H1 (cell line): ENCODE results near the gene FAM216A. TPM values are rescaled to one million over a fixed set of nuclear protein-coding genes. Genes with fewer than 3 reads are reported as not detected.

Experiments used
- CTCF ChIA-PET: fragments of 300-600 bp; sonication (Branson Sonifier 250); formaldehyde crosslinking; loops from one replicate; lab custom pipeline; 2021; ENCODE audit not compliant: partially characterized antibody; lab: Charles Lee
- POLR2A ChIA-PET: fragments of 300-600 bp; sonication (Branson Sonifier 250); formaldehyde crosslinking; loops from one replicate; lab custom pipeline; 2021; ENCODE audit warnings: inconsistent platforms; ENCODE audit not compliant: partially characterized antibody; lab: Charles Lee
- DNase-seq, 2 experiments: peaks; one replicate each; pipeline versions ENCODE4 v3.0.0 to v3.0.0-alpha.2; 2010 to 2022; ENCODE audit warnings: low spot score in 2 of 2, low read depth in 1 of 2, mixed read lengths in 1 of 2
- FAIRE-seq: peaks from 2 replicates; lab custom pipeline; 2011; peaks lifted over from hg19 to GRCh38; lab: Jason Lieb, UNC
- H2AFZ ChIP-seq: 2 replicates; pipeline ENCODE4 v1.8.1; 2012; ENCODE audit warnings: low read length, inconsistent platforms
- H2AK5ac ChIP-seq: 2 replicates; pipeline ENCODE4 v1.6.1; 2013; ENCODE audit warnings: low read depth, low read length
- H2BK120ac ChIP-seq: replicated peaks from 2 replicates; pipeline ENCODE3; 2013; ENCODE audit warnings: low read depth, low read length, inconsistent platforms
- H2BK12ac ChIP-seq: 2 replicates; pipeline ENCODE4 v1.6.1; 2013; ENCODE audit warnings: low read depth, low read length
- H2BK15ac ChIP-seq: 2 replicates; pipeline ENCODE4 v1.6.1; 2013; ENCODE audit warnings: low read length
- H2BK20ac ChIP-seq: 2 replicates; pipeline ENCODE4 v1.6.1; 2013; ENCODE audit warnings: low read length
- H2BK5ac ChIP-seq: 2 replicates; pipeline ENCODE4 v1.6.1; 2013; ENCODE audit warnings: low read depth, low read length
- H3K14ac ChIP-seq: 2 replicates; pipeline ENCODE4 v1.6.1; 2013; ENCODE audit warnings: inconsistent platforms; ENCODE audit not compliant: insufficient read length
- H3K18ac ChIP-seq: 2 replicates; pipeline ENCODE4 v1.6.1; 2013; ENCODE audit warnings: low read length; ENCODE audit errors: extremely low read depth
- H3K23ac ChIP-seq: 2 replicates; pipeline ENCODE4 v1.6.1; 2013; ENCODE audit warnings: inconsistent platforms; ENCODE audit not compliant: insufficient read length
- H3K23me2 ChIP-seq: 2 replicates; pipeline ENCODE4 v1.6.1; 2013; ENCODE audit warnings: low read depth, low read length
- H3K27ac ChIP-seq: 2 replicates; pipeline ENCODE4 v1.6.1; 2011; ENCODE audit warnings: low read depth, low read length, inconsistent platforms
- H3K27me3 ChIP-seq, 4 experiments: replicated peaks in 1 of 4; 1 replicate in 1 of 4; 2 replicates in 3 of 4; pipeline versions ENCODE4 v1.6.1 to v1.8.1; 2011 to 2013; ENCODE audit warnings: low read length in 3 of 4, mild to moderate bottlenecking in 3 of 4, inconsistent platforms in 2 of 4, mixed read lengths in 2 of 4, moderate library complexity in 1 of 4; ENCODE audit not compliant: control insufficient read depth in 3 of 4, insufficient read depth in 3 of 4; ENCODE audit errors: extremely low read depth in 1 of 4
- H3K36me3 ChIP-seq, 4 experiments: 2 replicates each; pipeline versions ENCODE4 v1.6.1 to v1.8.1; 2011 to 2013; ENCODE audit warnings: mild to moderate bottlenecking in 4 of 4, low read length in 3 of 4, moderate library complexity in 2 of 4, control low read depth in 1 of 4, inconsistent platforms in 1 of 4; ENCODE audit not compliant: insufficient read depth in 4 of 4, control insufficient read depth in 2 of 4
- H3K4ac ChIP-seq: replicated peaks from 2 replicates; pipeline ENCODE3; 2013; ENCODE audit warnings: low read length, low read depth, mixed read lengths, inconsistent platforms; ENCODE audit not compliant: insufficient read length
- H3K4me1 ChIP-seq, 4 experiments: replicated peaks in 1 of 4; 1 replicate in 1 of 4; 2 replicates in 3 of 4; pipeline versions ENCODE4 v1.6.1 to v1.8.1; 2011 to 2013; ENCODE audit warnings: low read length in 3 of 4, inconsistent platforms in 2 of 4, mixed read lengths in 1 of 4; ENCODE audit not compliant: insufficient read depth in 4 of 4, control insufficient read depth in 3 of 4
- H3K4me2 ChIP-seq, 2 experiments: 2 replicates each; pipeline versions ENCODE4 v1.6.1 to v1.8.1; 2011 to 2013; ENCODE audit warnings: low read depth in 2 of 2, low read length in 2 of 2, control low read depth in 1 of 2, inconsistent platforms in 1 of 2, mild to moderate bottlenecking in 1 of 2; ENCODE audit not compliant: insufficient read depth in 1 of 2
- H3K4me3 ChIP-seq, 4 experiments: fragments of 200-600, 300-600 bp in 1 of 4; sonication (generic), shearing (Covaris generic), sonication (Bioruptor Twin) in 1 of 4; 2 replicates each; pipeline versions ENCODE4 v1.5.1 to v1.8.1; 2011 to 2016; ENCODE audit warnings: low read length in 4 of 4, low read depth in 3 of 4, control low read depth in 2 of 4, inconsistent platforms in 2 of 4, mild to moderate bottlenecking in 2 of 4, mixed read lengths in 1 of 4, moderate library complexity in 1 of 4; ENCODE audit not compliant: insufficient read depth in 2 of 4; ENCODE audit errors: extremely low read depth in 1 of 4
- H3K56ac ChIP-seq: replicated peaks from 2 replicates; pipeline ENCODE3; 2013; ENCODE audit warnings: low read depth, mild to moderate bottlenecking, mixed read lengths, low read length, inconsistent platforms; ENCODE audit not compliant: insufficient read length
- H3K79me1 ChIP-seq: 2 replicates; pipeline ENCODE4 v1.6.1; 2013; ENCODE audit warnings: low read depth, low read length, control low read depth
- H3K79me2 ChIP-seq, 2 experiments: 2 replicates each; pipeline versions ENCODE4 v1.6.1 to v1.8.1; 2012 to 2013; ENCODE audit warnings: low read length in 2 of 2, mild to moderate bottlenecking in 2 of 2, inconsistent platforms in 1 of 2; ENCODE audit not compliant: insufficient read depth in 2 of 2, control insufficient read depth in 1 of 2
- H3K9ac ChIP-seq, 4 experiments: replicated peaks in 1 of 4; 1 replicate in 1 of 4; 2 replicates in 3 of 4; pipeline versions ENCODE4 v1.6.1 to v1.8.1; 2011 to 2013; ENCODE audit warnings: low read depth in 3 of 4, low read length in 3 of 4, control low read depth in 2 of 4, mild to moderate bottlenecking in 2 of 4, moderate library complexity in 2 of 4, inconsistent platforms in 1 of 4; ENCODE audit errors: extremely low read depth in 1 of 4
- H3K9me3 ChIP-seq, 2 experiments: 2 replicates each; pipeline versions ENCODE4 v1.6.1 to v1.8.1; 2012 to 2013; ENCODE audit warnings: mild to moderate bottlenecking in 2 of 2, moderate library complexity in 2 of 2, control low read depth in 1 of 2, inconsistent platforms in 1 of 2, low read depth in 1 of 2, low read length in 1 of 2, mixed read lengths in 1 of 2; ENCODE audit not compliant: insufficient read depth in 2 of 2
- H4K20me1 ChIP-seq, 2 experiments: replicated peaks in 1 of 2; 2 replicates each; pipeline versions ENCODE3 to v1.8.1; 2011 to 2013; ENCODE audit warnings: inconsistent platforms in 2 of 2, low read length in 2 of 2, mild to moderate bottlenecking in 1 of 2; ENCODE audit not compliant: insufficient read depth in 2 of 2, control insufficient read depth in 1 of 2
- H4K5ac ChIP-seq: 2 replicates; pipeline ENCODE4 v1.6.1; 2013; ENCODE audit warnings: low read length, low read depth, mixed read lengths, inconsistent platforms; ENCODE audit not compliant: insufficient read length
- H4K8ac ChIP-seq: 2 replicates; pipeline ENCODE4 v1.8.0; 2013; ENCODE audit warnings: mild to moderate bottlenecking, moderate library complexity, low read length, inconsistent platforms; ENCODE audit not compliant: insufficient read depth; ENCODE audit errors: extremely low read depth
- H4K91ac ChIP-seq: replicated peaks from 2 replicates; pipeline ENCODE3; 2013; ENCODE audit warnings: low read length, mixed read lengths, inconsistent platforms; ENCODE audit not compliant: insufficient read length
- CBX8 ChIP-seq: fragments of 300-800, 300-1000 bp; sonication (generic); IDR thresholded peaks from 2 replicates; pipeline ENCODE4 v1.7.1; 2016; ENCODE audit warnings: low read depth, low read length, borderline replicate concordance
- WGBS, 2 experiments: shearing (Covaris generic) in 1 of 2; methylation state at CpG; one replicate each; pipeline versions ENCODE4 v1.1.6 to v1.1.7; 2013 to 2015; ENCODE audit warnings: low lambda C conversion rate in 2 of 2, mixed read lengths in 2 of 2, inconsistent platforms in 1 of 2, low coverage in 1 of 2, missing lambda C conversion rate in 1 of 2; ENCODE audit not compliant: insufficient replicate concordance in 2 of 2, insufficient coverage in 1 of 2, insufficient read length in 1 of 2; ENCODE audit errors: extremely low coverage in 1 of 2, missing lambda C conversion rate in 1 of 2; 5-methylcytosine and 5-hydroxymethylcytosine counted together
- polyA plus RNA-seq, 7 experiments: library from polyadenylated mRNA; depleted of rRNA in 3 of 7; stranded (reverse) in 5 of 7; unstranded in 2 of 7; fragments of >200 nt in 5 of 7; fragments of 200-250 nt in 2 of 7; gene quantifications; 1 replicate in 5 of 7; 2 replicates in 1 of 7; 4 replicates in 1 of 7; pipeline versions ENCODE4 v1.2.1 to v1.2.3, GENCODE V29; 2011 to 2013; ENCODE audit warnings: missing spikeins in 2 of 7, mixed read lengths in 2 of 7
- total RNA-seq: library from RNA; stranded (reverse); fragmentation: NEBNext Ultra II Directional; extraction: Animal tissue kit (Norgen Biotek cat#: 25700); gene quantifications from 2 replicates; pipeline ENCODE4 v1.2.1, GENCODE V29; 2021

The FAM216A gene
- total and polyA plus RNA-seq, 2 of the 8 experiments (the other 6 are each of a cell fraction or from before 2014, with no cell fraction given), result 19.8 to 24.6 TPM

- peaks cover 4% of the 10 kb centered on the region for H3K23me2 ChIP-seq
- H3K23ac ChIP-seq, result no peak overlapping the region
- H4K5ac ChIP-seq, result peak overlapping the region; percentile 10
- no peaks in the 10 kb centered on the region for H3K9me3 ChIP-seq
- FAIRE-seq, result no peak
- H4K8ac ChIP-seq, result peak overlapping the region; percentile 87; the same call in 1 of the 2 replicates
- CTCF ChIA-PET, result interaction anchor here (0.8 to 8.1 kb wide), 8 partner anchors 10 to 420 kb away, joined by 3 to 67 read pairs (median 6); partner anchors contain the start of gene ARPC3
- H2AK5ac ChIP-seq, result no peak overlapping the region
- POLR2A ChIA-PET, result interaction anchor here (0.7 to 4.2 kb wide), 36 partner anchors 9 to 367 kb away, joined by 3 to 57 read pairs (median 5); partner anchors contain the start of genes ARPC3, ATP2A2, RAD9B and TCTN1
- H3K9ac ChIP-seq, result peak overlapping the region; percentile 80 to 95 (median 86)
- H3K27ac ChIP-seq, result peak overlapping the region; percentile 60; the same call in 1 of the 2 replicates
- no peak overlapping the region for H4K91ac ChIP-seq
- H3K56ac ChIP-seq, result no peak overlapping the region
- peak overlapping the region; percentile 82 to 94 for H3K4me2 ChIP-seq
- no peak overlapping the region for H3K4ac ChIP-seq
- peak overlapping the region; percentile 97; the same call in 1 of the 2 replicates for H2BK5ac ChIP-seq
- no peak for DNase-seq
- no peak overlapping the region; the same call in 1 of the 2 replicates for H3K18ac ChIP-seq
- H4K20me1 ChIP-seq, result peaks cover 2% of the 10 kb centered on the region in 2 experiments
- peak overlapping the region; percentile 85 to 96 (median 90) for H3K4me3 ChIP-seq
- H3K14ac ChIP-seq, result no peak overlapping the region
- peaks cover 5 to 13% (median 10%) of the 10 kb centered on the region in 4 experiments for H3K36me3 ChIP-seq
- H3K27me3 ChIP-seq, result no peaks in the 10 kb centered on the region
- no peak overlapping the region for H2BK20ac ChIP-seq
- peaks cover 4% of the 10 kb centered on the region; the same call in 1 of the 2 replicates for H3K79me1 ChIP-seq
- H2AFZ ChIP-seq, result 0 out of 2 replicates have a peak overlapping the region, but pooled peaks have one; percentile 3
- H2BK120ac ChIP-seq, result no peak overlapping the region
- no peak overlapping the region for H2BK12ac ChIP-seq
- 1% methylated on average over 15 of the region's 15 CpGs; no CpG with 5 or more reads in 1 of the 2 experiments for WGBS, 2 experiments
- H3K79me2 ChIP-seq, result peaks cover 0 to 29% of the 10 kb centered on the region in 2 experiments; a peak in 3 of 4 replicates
- no peak overlapping the region for H2BK15ac ChIP-seq
- H3K4me1 ChIP-seq, result peaks cover 0 to 7% (median 1%) of the 10 kb centered on the region in 4 experiments; a peak in 3 of 7 replicates
- no peak for TF ChIP-seq CBX8
Observed at GRCh38 chr12:110467847-110468213, 815 bp upstream of the FAM216A start.
